ENCODE measurements around the gene VANGL2. TPM values are rescaled to one million over a fixed set of nuclear protein-coding genes. Genes with fewer than 3 reads are reported as not detected.

VANGL2 gene
- total RNA-seq, 2 donors from 2014 or later, result 0.28 to 0.55 TPM

GRCh38 chr1:160472112-160472511 lies 71.7 kb downstream of the VANGL2 start:
- H3K36me3 Mint-ChIP-seq (ENCODE audit: insufficient read depth in 2 of 2), result no peaks in the 10 kb centered on the region

GRCh38 chr1:160474392-160475242 lies 74.3 kb downstream of the VANGL2 start:
- H3K27ac Mint-ChIP-seq, result no peak overlapping the region
- DNase-seq, result no peak

More at GRCh38 chr1:160472112-160472511, 71.7 kb downstream of the VANGL2 start:
- ATAC-seq (replicated peaks in 1 of 2), result no peak
- Mint-ChIP-seq H3K4me1 (ENCODE audit: low read depth) (peaks cover 20% of the 10 kb centered on the region), H3K27ac (no peak overlapping the region), H3K9me3 (peaks cover 0 to 2% of the 10 kb centered on the region in 2 donors), H3K4me3 (no peak overlapping the region), H3K27me3 (ENCODE audit: low read depth) (no peaks in the 10 kb centered on the region)
- no peak for DNase-seq

More at GRCh38 chr1:160474392-160475242, 74.3 kb downstream of the VANGL2 start:
- Mint-ChIP-seq H3K27me3 (ENCODE audit: low read depth) (no peaks in the 10 kb centered on the region), H3K36me3 (ENCODE audit: insufficient read depth in 2 of 2) (peaks cover 7 to 9% of the 10 kb centered on the region in 2 donors), H3K4me1 (ENCODE audit: low read depth) (peaks cover 6% of the 10 kb centered on the region), H3K4me3 (no peak overlapping the region), H3K9me3 (peaks cover 6 to 10% of the 10 kb centered on the region in 2 donors)
- ATAC-seq (replicated peaks in 1 of 2), result peak; percentile 96 to 98

Other genes starting within 250 kb of the VANGL2 start
- gene ATP1A4, start 249.0 kb upstream of the VANGL2 start, total RNA-seq, result not detected
- not detected for gene CASQ1, start 210.0 kb upstream of the VANGL2 start, total RNA-seq
- 10 to 100 TPM; 28.3 to 32.8 TPM for gene PEA15, start 195.2 kb upstream of the VANGL2 start, total RNA-seq
- 100 to 1,000 TPM; 246 to 280 TPM for gene DCAF8, start 138.0 kb upstream of the VANGL2 start, total RNA-seq
- gene PEX19, start 115.4 kb upstream of the VANGL2 start, total RNA-seq, result 10 to 100 TPM; 48.8 to 49.1 TPM
- 100 to 1,000 TPM; 198 to 201 TPM for gene COPA, start 57.3 kb upstream of the VANGL2 start, total RNA-seq
- gene NCSTN, start 57.2 kb upstream of the VANGL2 start, total RNA-seq, result 10 to 100 TPM; 65.2 to 66.3 TPM
- gene NHLH1, start 33.5 kb upstream of the VANGL2 start, total RNA-seq, result under 1 TPM; 0.32 to 0.60 TPM
- 10 to 100 TPM; 41.6 to 48.8 TPM for gene SLAMF6, start 122.7 kb downstream of the VANGL2 start, total RNA-seq
- 10 to 100 TPM; 10.2 to 16.0 TPM for gene CD84, start 178.9 kb downstream of the VANGL2 start, total RNA-seq
- gene SLAMF1, start 246.5 kb downstream of the VANGL2 start, total RNA-seq, result 100 to 1,000 TPM in 1 of 2 donors, 10 to 100 TPM in 1; 81.4 to 134 TPM